Panc1 (cell line): ENCODE data around the gene WDR27.

Experiments used
- CTCF ChIP-seq: fragments of 450-650 bp; IDR thresholded peaks from 2 replicates; pipeline ENCODE4 v1.5.1; 2017; ENCODE audit warnings: mild to moderate bottlenecking
- POLR2AphosphoS5 ChIP-seq: IDR thresholded peaks from 2 replicates; pipeline ENCODE4 v1.6.1; 2012; ENCODE audit warnings: mild to moderate bottlenecking, low read depth, low read length, moderate library complexity
- SIN3A ChIP-seq: IDR thresholded peaks from 2 replicates; pipeline ENCODE4 v1.6.1; 2012; ENCODE audit warnings: low read depth, mild to moderate bottlenecking, low read length, moderate library complexity, borderline replicate concordance; ENCODE audit not compliant: insufficient read depth

- TF ChIP-seq POLR2AphosphoS5 (no peak), CTCF (no peak), SIN3A (no peak)
These were observed 60.3 kb downstream of the WDR27 start for GRCh38 chr6:169641461-169642085.
